Loucy (cell line): Measurements from ENCODE around the gene DUSP6.

Experiments used
- H2AFZ ChIP-seq: fragments of 200-600 bp; sonication (generic); 2 replicates; pipeline ENCODE4 v1.6.0; 2016; ENCODE audit warnings: antibody characterized with exemption, mild to moderate bottlenecking, low read length, moderate library complexity
- H3F3A ChIP-seq: fragments of 200-600 bp; 2 replicates; pipeline ENCODE4 v1.6.0; 2016; ENCODE audit warnings: antibody characterized with exemption, low read depth, mild to moderate bottlenecking
- H3K27me3 ChIP-seq: fragments of 200-600 bp; sonication (generic); 2 replicates; pipeline ENCODE4 v1.6.1; 2014; ENCODE audit warnings: low read length, mild to moderate bottlenecking; ENCODE audit not compliant: insufficient read depth, poor library complexity, severe bottlenecking
- H3K36me3 ChIP-seq: fragments of 200-600 bp; sonication (generic); 2 replicates; pipeline ENCODE4 v1.6.1; 2016; ENCODE audit warnings: low read length; ENCODE audit not compliant: insufficient read depth
- H3K4me1 ChIP-seq: fragments of 200-600 bp; sonication (generic); 2 replicates; pipeline ENCODE4 v1.5.1; 2014; ENCODE audit warnings: low read length, mild to moderate bottlenecking; ENCODE audit not compliant: insufficient read depth, poor library complexity, severe bottlenecking
- H3K4me2 ChIP-seq: fragments of 200-600 bp; sonication (generic); 2 replicates; pipeline ENCODE4 v1.6.0; 2014; ENCODE audit warnings: antibody characterized with exemption, low read length, low read depth, mild to moderate bottlenecking; ENCODE audit not compliant: poor library complexity, severe bottlenecking
- H3K4me3 ChIP-seq: fragments of 200-600 bp; sonication (generic); 2 replicates; pipeline ENCODE4 v1.5.1; 2014; ENCODE audit warnings: low read length, mild to moderate bottlenecking, mixed read lengths; ENCODE audit not compliant: poor library complexity, severe bottlenecking
- H3K79me2 ChIP-seq: fragments of 200-600 bp; sonication (generic); 2 replicates; pipeline ENCODE4 v1.6.1; 2014; ENCODE audit warnings: low read length; ENCODE audit not compliant: insufficient read depth
- H3K9ac ChIP-seq: fragments of 200-600 bp; sonication (generic); 2 replicates; pipeline ENCODE4 v1.6.0; 2014; ENCODE audit warnings: mild to moderate bottlenecking, low read depth, low read length, moderate library complexity; ENCODE audit not compliant: poor library complexity, severe bottlenecking
- H3K9me2 ChIP-seq: fragments of 200-600 bp; sonication (generic); replicated peaks from 2 replicates; pipeline ENCODE4 v1.6.1; 2016; ENCODE audit warnings: low read depth, low read length, mixed read lengths
- H3K9me3 ChIP-seq: fragments of 200-600 bp; sonication (generic); 2 replicates; pipeline ENCODE4 v1.6.1; 2014; ENCODE audit warnings: mild to moderate bottlenecking, antibody characterized with exemption, low read length, low read depth; ENCODE audit not compliant: insufficient read depth
- H4K20me1 ChIP-seq: fragments of 200-600 bp; sonication (generic); 2 replicates; pipeline ENCODE4 v1.6.0; 2014; ENCODE audit warnings: antibody characterized with exemption, low read length, mild to moderate bottlenecking; ENCODE audit not compliant: insufficient read depth, poor library complexity, severe bottlenecking
- EZH2phosphoT487 ChIP-seq: fragments of 200-600 bp; IDR thresholded peaks from 2 replicates; pipeline ENCODE4 v1.6.1; 2018; ENCODE audit warnings: antibody characterized with exemption, mild to moderate bottlenecking, moderate library complexity, borderline replicate concordance
- TF ChIP-seq, protein P1 (sequence below): fragments of 200-600 bp; sonication (generic); conservative IDR thresholded peaks from 2 replicates; pipeline ENCODE4 v1.5.1; 2014; ENCODE audit warnings: mild to moderate bottlenecking, antibody characterized with exemption, low read length

DUSP6 gene

DNA sequence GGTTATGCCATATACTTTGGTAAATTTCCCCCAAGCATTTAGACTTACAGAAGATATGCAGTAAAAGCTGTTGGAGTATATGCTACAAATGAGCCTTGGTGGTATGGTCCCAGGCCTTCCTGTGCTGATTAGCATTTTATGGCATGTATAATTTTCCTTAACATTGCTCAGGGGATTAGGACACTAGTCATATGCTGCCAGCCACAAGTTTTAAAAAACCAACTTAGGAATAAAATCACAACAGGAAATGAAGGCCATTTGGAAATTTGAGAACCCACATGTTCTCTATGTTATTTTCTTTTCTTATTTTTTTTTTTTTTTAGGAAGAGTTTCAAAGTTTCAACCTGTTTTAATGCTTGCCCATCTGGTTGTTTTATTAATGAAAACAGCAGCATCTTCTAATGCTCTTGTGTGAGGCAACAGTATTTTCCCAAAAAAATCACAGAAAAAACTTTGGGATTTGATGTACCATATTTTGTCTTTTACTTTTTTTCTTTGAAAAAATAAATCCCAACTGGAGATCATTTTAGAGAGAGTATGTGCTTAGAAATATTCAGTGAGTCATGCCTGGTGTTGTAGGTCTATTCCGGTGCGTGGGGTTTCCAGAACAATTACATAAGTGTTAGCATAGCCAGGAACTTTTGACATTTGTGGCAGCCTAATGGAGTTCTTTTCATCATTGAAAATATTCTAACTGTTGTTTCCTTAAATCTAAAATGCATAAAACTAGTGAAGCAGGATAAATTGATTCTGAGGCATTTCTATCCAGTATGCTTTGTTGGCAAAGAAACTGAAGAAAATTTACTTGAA, 21.7 kb upstream of the DUSP6 start:
- Histone ChIP-seq H3K79me2 (no peaks in the 10 kb centered on the region), H4K20me1 (no peaks in the 10 kb centered on the region), H3K27me3 (no peaks in the 10 kb centered on the region), H3K9me3 (no peaks in the 10 kb centered on the region), H2AFZ (no peak overlapping the region), H3K4me1 (peaks cover 11% of the 10 kb centered on the region), H3F3A (no peaks in the 10 kb centered on the region), H3K36me3 (no peaks in the 10 kb centered on the region), H3K9ac (no peak overlapping the region), H3K4me2 (no peak overlapping the region), H3K4me3 (no peak overlapping the region), H3K9me2 (no peaks in the 10 kb centered on the region)
- TF ChIP-seq, protein P1, sequence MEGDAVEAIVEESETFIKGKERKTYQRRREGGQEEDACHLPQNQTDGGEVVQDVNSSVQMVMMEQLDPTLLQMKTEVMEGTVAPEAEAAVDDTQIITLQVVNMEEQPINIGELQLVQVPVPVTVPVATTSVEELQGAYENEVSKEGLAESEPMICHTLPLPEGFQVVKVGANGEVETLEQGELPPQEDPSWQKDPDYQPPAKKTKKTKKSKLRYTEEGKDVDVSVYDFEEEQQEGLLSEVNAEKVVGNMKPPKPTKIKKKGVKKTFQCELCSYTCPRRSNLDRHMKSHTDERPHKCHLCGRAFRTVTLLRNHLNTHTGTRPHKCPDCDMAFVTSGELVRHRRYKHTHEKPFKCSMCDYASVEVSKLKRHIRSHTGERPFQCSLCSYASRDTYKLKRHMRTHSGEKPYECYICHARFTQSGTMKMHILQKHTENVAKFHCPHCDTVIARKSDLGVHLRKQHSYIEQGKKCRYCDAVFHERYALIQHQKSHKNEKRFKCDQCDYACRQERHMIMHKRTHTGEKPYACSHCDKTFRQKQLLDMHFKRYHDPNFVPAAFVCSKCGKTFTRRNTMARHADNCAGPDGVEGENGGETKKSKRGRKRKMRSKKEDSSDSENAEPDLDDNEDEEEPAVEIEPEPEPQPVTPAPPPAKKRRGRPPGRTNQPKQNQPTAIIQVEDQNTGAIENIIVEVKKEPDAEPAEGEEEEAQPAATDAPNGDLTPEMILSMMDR: no peak
- no peak for TF ChIP-seq EZH2phosphoT487

DNA sequence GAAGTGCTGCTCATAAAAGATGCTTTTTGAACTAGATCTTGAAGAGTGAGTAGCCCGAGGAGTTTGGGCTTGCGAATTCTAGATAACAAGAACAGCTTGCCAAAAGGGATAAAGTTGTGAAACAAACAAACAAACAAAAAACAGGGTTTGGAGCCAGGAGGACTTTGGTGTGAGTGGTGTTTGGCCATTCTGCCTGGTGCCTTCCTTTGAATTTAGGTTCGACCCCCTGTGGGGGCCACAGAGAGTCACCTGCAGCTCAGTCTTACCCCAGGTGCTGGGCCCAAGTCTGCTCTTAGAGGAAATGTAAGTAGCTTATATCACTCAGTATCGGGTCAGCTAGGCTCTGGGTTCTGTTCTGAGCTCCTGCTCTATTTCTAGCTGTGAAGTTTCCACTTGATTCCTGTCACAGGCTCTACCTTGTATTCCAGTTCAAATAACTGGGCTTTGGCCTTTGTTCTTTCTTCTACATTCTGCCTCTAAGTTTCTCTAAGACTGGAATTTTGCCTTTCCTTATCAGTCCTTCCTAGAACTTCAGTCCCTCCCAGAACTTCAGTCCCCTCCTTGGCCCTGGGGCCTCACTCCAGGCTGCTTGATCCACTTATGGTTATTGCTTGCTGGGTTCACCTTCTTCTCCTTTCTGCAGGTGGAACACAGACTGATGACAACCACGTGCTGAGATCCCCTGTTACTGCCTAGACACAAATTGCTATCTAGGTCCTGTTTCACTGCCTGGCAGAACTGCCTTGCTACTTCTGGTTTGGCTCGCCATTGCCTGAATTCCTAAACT, 20.5 kb upstream of the DUSP6 start:
- H3K4me1 ChIP-seq: peaks cover 11% of the 10 kb centered on the region
- H3K36me3 ChIP-seq: no peaks in the 10 kb centered on the region
- no peak for TF ChIP-seq EZH2phosphoT487
- TF ChIP-seq, protein P1: no peak
- no peak overlapping the region for H3K4me2 ChIP-seq
- H3K4me3 ChIP-seq: no peak overlapping the region
- H3F3A ChIP-seq: no peaks in the 10 kb centered on the region
- no peaks in the 10 kb centered on the region for H3K9me3 ChIP-seq
- no peaks in the 10 kb centered on the region for H4K20me1 ChIP-seq
- no peaks in the 10 kb centered on the region for H3K79me2 ChIP-seq
- no peak overlapping the region for H3K9ac ChIP-seq
- H3K9me2 ChIP-seq: no peaks in the 10 kb centered on the region
- H3K27me3 ChIP-seq: no peaks in the 10 kb centered on the region
- H2AFZ ChIP-seq: no peak overlapping the region

- no peaks in the 10 kb centered on the region for H3K9me2 ChIP-seq
- H3K4me3 ChIP-seq: no peak overlapping the region
- TF ChIP-seq EZH2phosphoT487: no peak
- TF ChIP-seq, protein P1: no peak
- no peaks in the 10 kb centered on the region for H3K36me3 ChIP-seq
- no peak overlapping the region for H3K9ac ChIP-seq
- H3K79me2 ChIP-seq: no peaks in the 10 kb centered on the region
- H2AFZ ChIP-seq: no peak overlapping the region
- no peaks in the 10 kb centered on the region for H3F3A ChIP-seq
- H3K9me3 ChIP-seq: no peaks in the 10 kb centered on the region
- H3K27me3 ChIP-seq: no peaks in the 10 kb centered on the region
- H3K4me1 ChIP-seq: peaks cover 11% of the 10 kb centered on the region
- no peaks in the 10 kb centered on the region for H4K20me1 ChIP-seq
- H3K4me2 ChIP-seq: peak overlapping the region; percentile 5
Observed at GRCh38 chr12:89370850-89371249, 18.5 kb upstream of the DUSP6 start.
